GM23248 (cell line): Measurements from ENCODE around the gene RNF213. TPM values are rescaled to one million over a fixed set of nuclear protein-coding genes. Genes with fewer than 3 reads are reported as not detected.

Source experiments
- DNase-seq: peaks from one replicate; pipeline ENCODE4 v3.0.0-alpha.2; 2015
- H2AFZ ChIP-seq: fragments of 200-600 bp; sonication (generic); 2 replicates; pipeline ENCODE4 v1.6.1; 2016; ENCODE audit warnings: antibody characterized with exemption
- H3F3A ChIP-seq: fragments of 200-600 bp; sonication (generic); 2 replicates; pipeline ENCODE4 v1.6.1; 2016; ENCODE audit warnings: mild to moderate bottlenecking, antibody characterized with exemption, mixed run types; ENCODE audit not compliant: insufficient read depth
- H3K27ac ChIP-seq: fragments of 200-600 bp; sonication (generic); 2 replicates; pipeline ENCODE4 v1.5.1; 2016; ENCODE audit warnings: mild to moderate bottlenecking
- H3K27me3 ChIP-seq: fragments of 200-600 bp; sonication (generic); replicated peaks from 2 replicates; pipeline ENCODE4 v1.6.1; 2016; ENCODE audit warnings: mild to moderate bottlenecking; ENCODE audit not compliant: insufficient read depth
- H3K36me3 ChIP-seq: fragments of 200-600 bp; sonication (generic); 2 replicates; pipeline ENCODE4 v1.6.1; 2016; ENCODE audit warnings: low read depth, mild to moderate bottlenecking
- H3K4me1 ChIP-seq: fragments of 200-600 bp; sonication (generic); 2 replicates; pipeline ENCODE4 v1.6.1; 2016; ENCODE audit warnings: mild to moderate bottlenecking; ENCODE audit not compliant: insufficient read depth
- H3K4me2 ChIP-seq: fragments of 200-600 bp; sonication (generic); one replicate; pipeline ENCODE4 v1.6.1; 2016; ENCODE audit warnings: mild to moderate bottlenecking; ENCODE audit not compliant: unreplicated experiment
- H3K4me3 ChIP-seq: fragments of 200-600 bp; sonication (generic); 2 replicates; pipeline ENCODE4 v1.5.1; 2016; ENCODE audit warnings: mild to moderate bottlenecking
- H3K79me2 ChIP-seq: fragments of 200-600 bp; sonication (generic); 2 replicates; pipeline ENCODE4 v1.6.1; 2016; ENCODE audit warnings: mild to moderate bottlenecking; ENCODE audit not compliant: insufficient read depth
- H3K9ac ChIP-seq: fragments of 200-600 bp; sonication (generic); 2 replicates; pipeline ENCODE4 v1.6.1; 2016; ENCODE audit warnings: mild to moderate bottlenecking
- H3K9me2 ChIP-seq: fragments of 200-600 bp; sonication (generic); 2 replicates; pipeline ENCODE4 v1.6.1; 2016; ENCODE audit warnings: mixed run types, mild to moderate bottlenecking, moderate library complexity; ENCODE audit not compliant: insufficient read depth
- H3K9me3 ChIP-seq: fragments of 200-600 bp; sonication (generic); one replicate; pipeline ENCODE4 v1.6.1; 2017; ENCODE audit warnings: low read depth
- H4K20me1 ChIP-seq: fragments of 200-600 bp; sonication (generic); 2 replicates; pipeline ENCODE4 v1.6.0; 2016; ENCODE audit not compliant: insufficient read depth
- EZH2 ChIP-seq: fragments of 200-600 bp; sonication (generic); IDR thresholded peaks from 2 replicates; pipeline ENCODE4 v1.6.1; 2018; ENCODE audit warnings: antibody characterized with exemption, mild to moderate bottlenecking; ENCODE audit not compliant: insufficient read depth, poor library complexity, severe bottlenecking
- EZH2phosphoT487 ChIP-seq: fragments of 200-600 bp; sonication (generic); IDR thresholded peaks from 2 replicates; pipeline ENCODE4 v1.6.1; 2018; ENCODE audit warnings: antibody characterized with exemption, moderate library complexity, mild to moderate bottlenecking, low read depth; ENCODE audit not compliant: insufficient read depth
- WGBS, 2 experiments: methylation state at CpG; one replicate each; pipeline ENCODE4 v1.1.6; 2015 to 2017; ENCODE audit warnings: low lambda C conversion rate in 2 of 2, low coverage in 1 of 2; ENCODE audit errors: missing lambda C conversion rate in 2 of 2; 5-methylcytosine and 5-hydroxymethylcytosine counted together
- in situ Hi-C: fragments of 300-500 bp; cut with MboI; formaldehyde crosslinking; loops from 2 replicates; pipeline ENCODE4 v1.15.0; 2020
- polyA plus RNA-seq: library from polyadenylated mRNA; unstranded; fragments of >200 nt; fragmentation: Nextera tagmentation; extraction: Ambion mirVana; gene quantifications from 2 replicates; pipeline ENCODE4 v1.2.1, GENCODE V29; 2016
- total RNA-seq: library from RNA; depleted of rRNA; stranded (reverse); fragments of >200 nt; shearing (Covaris generic); gene quantifications from 2 replicates; pipeline ENCODE4 v1.2.3, GENCODE V29; 2014

The RNF213 gene
- total and polyA plus RNA-seq, 2 experiments from 2014 or later = 18.8 to 45.0 TPM

DNA sequence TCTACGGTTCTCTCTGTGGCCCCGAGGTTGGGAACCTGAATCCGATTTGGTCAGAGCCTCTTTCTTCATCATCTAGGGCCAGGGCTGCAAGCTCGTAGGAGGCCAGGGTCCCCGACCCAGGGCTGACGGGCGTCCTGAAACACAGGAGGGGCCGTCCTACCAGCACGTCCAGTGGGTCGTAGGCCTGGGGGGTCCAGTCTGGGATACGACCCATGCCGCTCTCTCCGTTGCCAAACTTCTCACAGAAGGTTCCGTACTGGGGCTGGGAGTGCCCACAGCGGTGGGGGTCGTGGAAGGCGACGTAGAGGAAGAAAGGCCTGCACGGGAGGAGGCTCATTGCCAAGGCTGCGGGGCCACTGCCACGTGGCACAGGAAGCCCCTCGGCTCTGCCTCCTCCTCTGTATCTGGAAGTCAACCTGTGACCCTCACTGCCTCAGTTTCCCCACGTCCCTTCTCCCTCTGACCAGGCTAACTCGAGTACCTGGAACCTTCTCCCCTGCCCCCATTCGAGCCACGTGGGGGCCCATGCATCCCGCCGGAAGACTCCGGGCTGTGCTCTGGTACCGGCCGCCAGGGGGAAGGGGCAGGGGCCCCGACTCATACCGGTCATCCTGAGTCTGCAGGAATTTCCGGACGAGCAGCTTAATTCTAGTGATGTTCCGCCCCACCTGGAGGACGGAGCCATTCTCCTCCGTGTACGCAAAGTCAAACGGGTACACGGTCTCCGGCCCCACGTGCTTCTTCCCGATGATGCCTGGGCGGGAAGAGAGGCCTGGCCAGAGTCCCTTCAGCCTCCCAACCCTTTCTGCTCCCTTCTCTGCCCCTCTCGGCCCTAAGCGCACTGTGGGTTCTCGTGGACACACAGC is 46.4 kb upstream of the RNF213 start:
- Histone ChIP-seq H3K4me2 (no peak overlapping the region), H3K27ac (no peak overlapping the region), H3K27me3 (no peaks in the 10 kb centered on the region), H3K9ac (no peak overlapping the region), H2AFZ (no peak overlapping the region), H3K9me2 (no peaks in the 10 kb centered on the region), H3K4me1 (peaks cover 3% of the 10 kb centered on the region; the same call in 1 of the 2 replicates), H3F3A (no peaks in the 10 kb centered on the region), H3K36me3 (no peaks in the 10 kb centered on the region; the same call in 1 of the 2 replicates), H4K20me1 (no peaks in the 10 kb centered on the region), H3K4me3 (no peak overlapping the region), H3K9me3 (no peaks in the 10 kb centered on the region), H3K79me2 (peaks cover 16% of the 10 kb centered on the region)
- WGBS, 2 experiments = 93 to 95% methylated on average over 39 to 48 of the region's 48 CpGs
- TF ChIP-seq EZH2 = no peak
- TF ChIP-seq EZH2phosphoT487 = no peak
- in situ Hi-C loops = no loop called here
- DNase-seq = no peak

- 95 to 100% methylated on average over 8 to 17 of the region's 17 CpGs for WGBS, 2 experiments
- DNase-seq = no peak
Measured at GRCh38 chr17:80214878-80215210, 45.8 kb upstream of the RNF213 start.

GRCh38 chr17:80216473-80217456 is 43.9 kb upstream of the RNF213 start:
- Histone ChIP-seq H3K36me3 (no peaks in the 10 kb centered on the region; the same call in 1 of the 2 replicates), H3K4me1 (peaks cover 4% of the 10 kb centered on the region; the same call in 1 of the 2 replicates), H3K79me2 (peaks cover 22% of the 10 kb centered on the region), H3K27ac (no peak overlapping the region), H3F3A (no peaks in the 10 kb centered on the region), H3K9ac (no peak overlapping the region), H3K4me2 (no peak overlapping the region), H3K4me3 (no peak overlapping the region), H3K27me3 (no peaks in the 10 kb centered on the region), H2AFZ (no peak overlapping the region), H4K20me1 (no peaks in the 10 kb centered on the region), H3K9me2 (no peaks in the 10 kb centered on the region), H3K9me3 (no peaks in the 10 kb centered on the region)
- in situ Hi-C loops = no loop called here
- 97 to 98% methylated on average over 35 to 40 of the region's 40 CpGs for WGBS, 2 experiments
- DNase-seq = no peak
- TF ChIP-seq EZH2 = no peak
- no peak for TF ChIP-seq EZH2phosphoT487

More at GRCh38 chr17:80214878-80215210, 45.8 kb upstream of the RNF213 start:
- Histone ChIP-seq H3K9ac (no peak overlapping the region), H3K27ac (no peak overlapping the region), H3K79me2 (peaks cover 19% of the 10 kb centered on the region), H2AFZ (no peak overlapping the region), H3K9me3 (no peaks in the 10 kb centered on the region), H3F3A (no peaks in the 10 kb centered on the region), H4K20me1 (no peaks in the 10 kb centered on the region), H3K36me3 (no peaks in the 10 kb centered on the region; the same call in 1 of the 2 replicates), H3K27me3 (no peaks in the 10 kb centered on the region), H3K4me1 (peaks cover 4% of the 10 kb centered on the region; the same call in 1 of the 2 replicates), H3K4me3 (no peak overlapping the region), H3K9me2 (no peaks in the 10 kb centered on the region), H3K4me2 (no peak overlapping the region)
- TF ChIP-seq EZH2 = no peak
- no peak for TF ChIP-seq EZH2phosphoT487
- in situ Hi-C loops = no loop called here

DNA sequence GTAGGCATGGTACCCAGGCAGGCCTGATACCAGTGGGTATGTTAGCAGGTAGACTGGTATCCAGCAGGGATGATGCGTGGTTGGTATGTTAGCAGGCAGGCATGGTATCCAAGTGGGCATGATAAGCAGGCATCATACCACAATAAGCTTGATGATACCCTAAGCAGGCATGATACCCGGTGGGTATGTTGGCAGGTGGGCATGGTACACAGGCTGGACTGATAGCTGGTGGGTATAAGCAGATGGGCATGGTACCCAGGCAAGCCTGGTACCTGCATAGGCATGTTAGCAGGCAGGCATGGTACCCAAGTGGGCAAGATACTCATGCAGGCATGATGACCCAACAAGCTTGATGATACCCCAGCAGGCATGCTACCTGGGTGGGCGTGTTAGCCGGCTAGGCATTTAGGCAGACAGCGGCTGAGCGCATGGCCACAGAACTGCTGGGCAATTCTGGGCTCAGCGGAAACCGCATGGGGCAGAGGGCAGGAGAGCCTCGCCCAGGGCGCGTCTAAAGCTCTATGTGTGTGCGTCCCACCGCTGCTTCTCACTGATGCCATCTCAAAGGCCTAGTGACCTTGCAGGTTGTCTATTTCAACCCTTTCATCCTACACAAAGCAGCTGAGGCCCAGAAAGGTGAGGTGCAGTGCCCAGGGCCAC is 42.8 kb upstream of the RNF213 start:
- Histone ChIP-seq H2AFZ (no peak overlapping the region), H3K36me3 (no peaks in the 10 kb centered on the region; the same call in 1 of the 2 replicates), H3K9me3 (no peaks in the 10 kb centered on the region), H3K9me2 (no peaks in the 10 kb centered on the region), H3F3A (no peaks in the 10 kb centered on the region), H3K4me1 (peaks cover 4% of the 10 kb centered on the region; the same call in 1 of the 2 replicates), H3K27ac (no peak overlapping the region), H4K20me1 (no peaks in the 10 kb centered on the region), H3K9ac (no peak overlapping the region), H3K79me2 (peaks cover 22% of the 10 kb centered on the region), H3K4me3 (no peak overlapping the region), H3K4me2 (no peak overlapping the region), H3K27me3 (no peaks in the 10 kb centered on the region)
- TF ChIP-seq EZH2phosphoT487 (no peak), EZH2 (no peak)
- 98 to 100% methylated on average over 13 of the region's 13 CpGs for WGBS, 2 experiments
- in situ Hi-C loops = no loop called here
- no peak for DNase-seq
